ACC112 (cell line): ENCODE data around the gene SPATA31C1.
A peak's percentile ranks its signal among the peaks of the same experiment; 100 is the strongest.

Source experiments
- H2AFZ ChIP-seq: fragments of 200-600 bp; sonication (generic); one replicate; pipeline ENCODE4 v1.6.0; 2017; ENCODE audit warnings: antibody characterized with exemption, low read length; ENCODE audit not compliant: unreplicated experiment
- H3K27ac ChIP-seq: fragments of 200-600 bp; sonication (generic); 2 replicates; pipeline ENCODE4 v1.5.1; 2014; ENCODE audit warnings: low read depth, mild to moderate bottlenecking, antibody characterized with exemption, low read length, moderate library complexity
- H3K27me3 ChIP-seq: fragments of 200-600 bp; sonication (generic); 2 replicates; pipeline ENCODE4 v1.6.1; 2014; ENCODE audit warnings: mild to moderate bottlenecking, antibody characterized with exemption, low read length, moderate library complexity, mixed read lengths; ENCODE audit not compliant: insufficient read depth
- H3K36me3 ChIP-seq: fragments of 200-600 bp; sonication (generic); 2 replicates; pipeline ENCODE4 v1.6.1; 2016; ENCODE audit warnings: mild to moderate bottlenecking, antibody characterized with exemption, low read length, moderate library complexity, mixed read lengths; ENCODE audit not compliant: insufficient read depth
- H3K4me1 ChIP-seq: fragments of 200-600 bp; sonication (generic); one replicate; pipeline ENCODE4 v1.6.1; 2016; ENCODE audit warnings: low read length, mixed read lengths; ENCODE audit not compliant: insufficient read depth, unreplicated experiment, control insufficient read depth
- H3K4me3 ChIP-seq: fragments of 200-600 bp; sonication (generic); 2 replicates; pipeline ENCODE4 v1.5.1; 2014; ENCODE audit warnings: mild to moderate bottlenecking, low read depth, low read length
- H3K79me2 ChIP-seq: fragments of 200-600 bp; sonication (generic); one replicate; pipeline ENCODE4 v1.6.0; 2016; ENCODE audit warnings: low read length; ENCODE audit not compliant: control insufficient read depth, unreplicated experiment, insufficient read depth

The SPATA31C1 gene

DNA sequence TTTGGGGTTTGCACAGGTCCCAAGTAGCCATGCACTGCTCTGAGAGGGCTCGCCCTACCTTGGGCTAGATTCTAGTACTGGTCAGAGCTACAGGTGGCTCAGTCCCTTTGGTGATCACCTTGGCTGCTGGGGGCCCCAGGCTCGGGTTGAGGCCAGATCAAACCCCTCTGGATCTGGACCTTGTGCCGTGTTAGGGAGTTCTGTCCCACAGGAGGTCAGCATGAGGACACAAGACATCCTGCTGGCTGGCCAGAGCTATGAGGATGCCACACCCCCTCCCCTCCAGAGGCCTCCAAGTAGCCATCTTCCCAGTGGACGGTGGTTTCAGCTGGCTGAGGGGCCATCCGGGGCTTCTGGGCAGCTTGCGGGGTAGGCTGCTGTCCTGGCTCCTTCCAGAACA is 46.0 kb downstream of the SPATA31C1 start:
- H3K27me3 ChIP-seq: 0 out of 2 replicates have a peak, but pooled peaks cover 4% of the 10 kb centered on the region
- H3K4me1 ChIP-seq: no peaks in the 10 kb centered on the region
- no peak overlapping the region for H3K27ac ChIP-seq
- no peak overlapping the region for H3K4me3 ChIP-seq
- H3K36me3 ChIP-seq: no peaks in the 10 kb centered on the region
- H2AFZ ChIP-seq: no peak overlapping the region
- no peaks in the 10 kb centered on the region for H3K79me2 ChIP-seq

DNA sequence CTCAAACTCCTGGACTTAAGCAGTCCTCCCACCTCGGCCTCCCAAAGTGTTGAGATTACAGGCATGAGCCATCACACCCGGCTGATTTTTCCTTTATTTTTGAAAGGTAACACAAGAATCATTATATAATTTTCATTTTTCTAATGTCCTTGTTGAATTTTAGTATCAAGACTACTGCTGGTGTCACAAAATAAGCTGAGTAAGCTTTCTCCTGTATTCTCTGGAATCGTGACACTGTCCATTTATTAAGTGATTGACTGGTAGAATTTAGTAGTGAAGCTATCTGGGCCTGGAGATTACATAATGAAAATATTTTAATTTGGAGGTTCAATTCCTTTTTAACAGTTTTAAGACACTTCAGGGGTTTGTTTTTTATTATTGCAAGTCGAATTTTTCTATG is 47.1 kb downstream of the SPATA31C1 start:
- H3K4me3 ChIP-seq: no peak overlapping the region
- H3K27me3 ChIP-seq: 0 out of 2 replicates have a peak, but pooled peaks cover 4% of the 10 kb centered on the region
- no peak overlapping the region for H2AFZ ChIP-seq
- H3K4me1 ChIP-seq: no peaks in the 10 kb centered on the region
- H3K36me3 ChIP-seq: no peaks in the 10 kb centered on the region
- H3K79me2 ChIP-seq: no peaks in the 10 kb centered on the region
- H3K27ac ChIP-seq: no peak overlapping the region

DNA sequence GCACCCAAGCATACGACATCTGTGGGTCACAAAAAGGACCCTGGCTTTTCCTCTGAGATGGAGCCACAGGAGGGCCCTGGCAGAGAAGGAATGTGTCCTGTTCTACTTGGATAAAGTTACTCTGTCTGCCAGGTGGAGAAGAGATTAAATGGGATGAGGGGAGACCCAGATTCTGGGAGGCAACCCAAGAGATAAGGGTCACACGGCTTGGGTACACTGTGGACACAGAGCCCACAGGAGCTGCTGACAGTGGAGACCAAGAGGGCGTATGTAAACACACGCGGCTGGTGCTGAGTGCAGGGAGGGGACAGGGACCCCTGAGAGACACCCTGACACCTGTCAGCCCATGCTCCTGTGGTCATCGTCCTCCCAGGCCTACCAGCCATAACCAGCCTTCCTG is 50.4 kb downstream of the SPATA31C1 start:
- Histone ChIP-seq H3K4me3 (no peak overlapping the region), H3K27me3 (no peaks in the 10 kb centered on the region), H3K79me2 (no peaks in the 10 kb centered on the region), H2AFZ (no peak overlapping the region), H3K36me3 (no peaks in the 10 kb centered on the region), H3K4me1 (peaks cover 2% of the 10 kb centered on the region), H3K27ac (no peak overlapping the region)

DNA sequence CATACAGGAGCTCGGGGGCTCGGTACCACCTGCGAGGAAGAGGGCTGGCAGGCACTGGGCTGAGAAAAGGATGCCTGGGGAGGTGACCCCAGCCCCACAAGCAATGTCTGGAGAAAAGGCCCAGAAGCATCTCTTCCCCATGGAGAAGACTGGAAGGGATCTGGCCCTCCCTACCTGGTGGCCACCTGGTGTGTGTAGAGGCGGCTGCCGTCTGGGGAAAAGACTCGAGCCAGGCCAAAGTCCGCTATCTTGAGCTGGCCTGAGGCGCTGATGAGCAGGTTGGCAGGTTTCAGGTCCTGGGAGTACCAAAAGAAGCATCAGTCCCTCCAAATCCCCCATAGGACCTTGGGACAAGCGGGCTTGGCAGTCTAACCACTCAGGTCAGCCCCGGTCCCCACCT is 52.8 kb downstream of the SPATA31C1 start:
- no peak overlapping the region for H3K4me3 ChIP-seq
- H2AFZ ChIP-seq: no peak overlapping the region
- no peak overlapping the region for H3K27ac ChIP-seq
- H3K79me2 ChIP-seq: no peaks in the 10 kb centered on the region
- no peaks in the 10 kb centered on the region for H3K27me3 ChIP-seq
- peaks cover 4% of the 10 kb centered on the region for H3K4me1 ChIP-seq
- no peaks in the 10 kb centered on the region for H3K36me3 ChIP-seq

DNA sequence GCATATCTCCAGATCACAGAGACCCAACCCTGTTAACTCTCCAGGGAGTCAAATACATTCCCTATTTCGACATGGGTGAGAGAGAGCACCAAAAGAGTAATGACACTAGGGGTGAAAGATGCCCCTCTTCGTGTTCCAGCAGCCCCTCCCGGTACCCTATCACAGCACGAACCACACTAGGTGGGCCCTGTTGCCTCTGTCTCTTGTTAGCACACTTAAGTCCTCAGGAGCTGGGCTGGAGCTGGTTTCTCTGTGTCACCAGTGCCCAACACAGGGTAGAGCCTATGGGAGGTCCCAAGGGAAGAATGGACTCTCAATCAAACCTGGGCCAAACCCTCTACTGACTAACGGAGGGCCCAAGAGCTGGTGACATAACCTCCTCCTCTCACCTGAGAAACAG is 55.4 kb downstream of the SPATA31C1 start:
- no peak overlapping the region for H2AFZ ChIP-seq

More for the DNA sequence above, 55.4 kb downstream of the SPATA31C1 start:
- no peaks in the 10 kb centered on the region for H3K27me3 ChIP-seq
- H3K4me1 ChIP-seq: peaks cover 4% of the 10 kb centered on the region
- H3K27ac ChIP-seq: no peak overlapping the region
- peak overlapping the region; percentile 89 for H3K4me3 ChIP-seq
- H3K36me3 ChIP-seq: no peaks in the 10 kb centered on the region
- no peaks in the 10 kb centered on the region for H3K79me2 ChIP-seq
